Stimulated activated CD4-positive, alpha-beta T cell treated with anti-CD3 and anti-CD28 coated beads, TNF-alpha, amount 100 ng/mL, for 4 hours (primary cell): ENCODE results near the gene JAG2.
A peak's percentile ranks its signal among the peaks of the same experiment; 100 is the strongest.
"Not testable (repeated sequence)": the region's sequence is repeated elsewhere in the genome, so short reads cannot be mapped to it uniquely, and the experiment has no call there.

Experiments
- DNase-seq, 3 experiments: peaks; one replicate each; pipeline ENCODE4 v3.0.0-alpha.2; 2020; ENCODE audit warnings: low read depth in 3 of 3

JAG2 gene

DNA sequence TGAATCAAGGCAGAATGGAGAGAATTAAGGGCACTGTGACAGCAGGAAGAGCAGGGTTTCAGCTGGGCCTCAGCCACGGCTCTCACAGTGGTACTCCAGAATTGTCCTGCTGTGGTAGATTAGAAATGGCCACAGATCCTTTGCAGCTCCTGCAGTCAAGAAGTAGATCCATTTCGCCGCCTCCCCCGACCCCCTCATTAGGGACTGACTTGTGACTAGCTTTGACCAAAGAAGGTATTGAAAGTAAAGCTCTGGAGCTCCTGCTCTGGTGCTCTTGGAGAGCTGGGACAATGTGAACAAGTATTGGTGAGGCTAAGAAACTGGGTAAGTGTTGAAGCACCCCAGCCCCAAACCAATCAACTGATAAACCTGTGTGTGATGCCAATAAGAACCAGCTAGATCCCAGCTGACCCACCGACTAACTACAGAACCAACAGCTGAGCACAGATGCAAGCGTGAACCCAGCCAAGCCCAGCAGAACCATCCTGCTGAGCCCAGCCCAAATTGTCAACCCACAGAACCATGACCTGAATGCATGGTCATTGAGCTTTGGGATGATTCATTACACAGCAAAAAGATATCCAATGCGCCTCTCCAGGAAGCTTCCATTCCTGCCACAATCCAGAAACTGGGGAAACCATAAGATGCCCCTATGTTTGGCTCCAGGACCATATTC is 50.7 kb downstream of the JAG2 start:
- DNase-seq = no peak

DNA sequence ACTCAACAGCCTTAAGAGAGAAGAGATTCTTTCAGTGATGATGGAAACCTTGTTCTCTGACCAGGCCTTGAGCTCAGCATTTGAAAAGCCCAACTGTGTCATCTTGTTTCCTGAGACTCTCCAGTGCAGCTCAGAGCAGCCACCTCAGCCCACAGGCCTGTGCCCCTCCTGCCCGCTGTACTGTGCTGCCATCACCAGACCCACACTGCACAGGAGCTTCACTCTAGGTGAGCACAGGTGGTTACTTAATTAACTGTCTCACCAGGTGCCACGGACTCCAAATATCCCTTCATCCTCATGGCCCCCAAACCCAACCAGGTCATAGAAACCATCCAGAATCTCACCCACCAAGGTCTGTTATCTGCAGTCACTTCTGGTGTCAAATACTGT is 51.3 kb downstream of the JAG2 start:
- no peak for DNase-seq

GRCh38 chr14:105116451-105117256 is 51.9 kb downstream of the JAG2 start:
- DNase-seq = no peak

DNA sequence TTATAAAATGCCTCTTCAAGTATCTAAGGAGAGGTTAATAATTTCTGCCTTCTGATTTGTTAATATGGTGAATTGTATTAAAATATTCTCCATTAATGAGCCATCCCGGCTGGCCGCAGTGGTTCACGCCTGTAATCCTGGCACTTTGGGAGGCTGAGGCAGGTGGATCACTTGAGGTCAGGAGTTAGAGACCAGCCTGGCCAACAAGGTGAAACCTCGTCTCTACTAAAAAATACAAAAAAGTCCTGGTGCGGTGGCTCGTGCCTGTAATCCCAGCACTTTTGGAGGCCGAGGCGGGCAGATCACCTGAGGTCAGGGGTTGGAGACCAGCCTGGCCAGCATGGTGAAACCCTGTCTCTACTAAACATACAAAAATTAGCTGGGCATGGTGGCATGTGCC is 59.3 kb downstream of the JAG2 start:
- DNase-seq = not testable (repeated sequence)

DNA sequence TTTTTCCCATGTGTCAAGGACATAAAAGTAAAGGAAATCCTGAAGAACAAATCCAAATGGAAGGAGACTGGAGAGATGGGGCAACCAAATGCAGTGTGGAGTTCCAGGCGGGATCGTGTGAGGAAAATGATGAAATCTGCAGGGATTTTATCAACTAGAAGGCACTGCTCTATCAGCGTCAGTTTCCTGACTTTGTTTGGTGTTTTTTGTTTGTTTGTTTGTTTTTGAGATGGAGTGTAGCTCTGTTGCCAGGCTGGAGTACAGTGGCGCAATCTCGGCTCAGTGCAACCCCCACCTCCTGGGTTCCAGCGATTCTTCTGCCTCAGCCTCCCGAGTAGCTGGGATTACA is 60.1 kb downstream of the JAG2 start:
- no peak for DNase-seq

GRCh38 chr14:105107781-105108515 is 60.6 kb downstream of the JAG2 start:
- no peak for DNase-seq

GRCh38 chr14:105107351-105107750 is 61.2 kb downstream of the JAG2 start:
- DNase-seq = no peak

DNA sequence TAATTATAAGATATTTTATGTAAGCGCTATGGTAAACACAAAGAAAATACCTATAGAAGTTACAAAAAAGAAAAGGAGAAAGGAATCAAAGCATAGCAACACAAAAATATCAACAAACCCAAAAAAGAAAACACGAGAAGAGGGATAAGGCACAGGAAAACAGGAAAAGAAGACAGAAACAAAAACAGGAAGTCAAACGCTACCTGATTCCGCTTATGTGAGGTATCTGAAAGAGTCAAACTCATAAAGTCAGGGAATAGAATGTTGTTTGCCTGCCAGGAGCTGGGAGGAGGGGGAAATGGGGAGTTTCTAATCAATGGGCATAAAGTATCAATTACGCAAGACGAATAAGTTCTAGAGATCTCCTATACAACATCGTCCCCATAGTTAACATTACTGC is 63.4 kb downstream of the JAG2 start:
- DNase-seq = no peak

DNA sequence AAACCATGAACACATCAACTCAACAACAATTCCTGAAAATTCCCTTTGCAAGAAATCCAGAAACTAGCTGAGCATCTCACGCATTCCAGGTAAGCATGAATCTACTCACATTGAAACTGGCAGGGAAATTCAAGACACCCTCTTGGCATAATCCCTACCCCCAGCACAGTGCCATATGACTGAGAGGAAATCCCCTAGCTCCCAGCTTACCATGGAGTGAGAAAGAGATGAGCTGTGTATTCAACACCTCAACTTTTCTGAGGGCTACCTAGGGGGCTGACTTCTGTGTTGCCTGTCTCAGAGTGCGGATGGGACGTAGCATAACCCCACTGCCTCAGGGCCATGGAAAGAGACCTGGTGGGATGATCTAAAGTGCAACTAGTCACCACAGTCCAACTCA is 65.7 kb downstream of the JAG2 start:
- no peak for DNase-seq

DNA sequence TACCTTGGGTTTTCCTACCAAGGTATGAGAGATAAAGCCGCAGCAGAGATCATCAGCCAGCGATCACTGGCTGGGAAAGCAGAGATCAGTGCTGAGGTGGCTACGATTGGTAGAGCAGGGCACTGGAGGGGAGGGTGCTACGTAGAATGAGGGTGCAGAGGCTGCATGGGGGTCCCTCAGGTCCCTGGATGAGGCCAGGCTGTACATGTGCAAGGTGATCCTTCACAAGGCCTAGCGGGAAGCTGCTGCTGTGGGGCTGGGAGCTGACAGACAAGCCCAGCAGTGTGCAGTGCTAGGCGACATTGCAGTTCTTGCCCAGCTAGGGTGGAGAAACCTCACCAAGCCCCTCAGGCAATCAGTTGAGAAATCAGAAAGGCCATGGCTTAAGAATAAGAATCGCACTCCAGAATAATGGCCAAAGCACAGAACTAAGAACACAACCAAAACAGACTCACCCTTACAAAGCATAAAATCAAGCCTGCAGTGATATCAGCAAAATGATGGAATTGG is 66.2 kb downstream of the JAG2 start:
- DNase-seq = no peak

GRCh38 chr14:105100910-105101309 is 67.7 kb downstream of the JAG2 start:
- DNase-seq = no peak

DNA sequence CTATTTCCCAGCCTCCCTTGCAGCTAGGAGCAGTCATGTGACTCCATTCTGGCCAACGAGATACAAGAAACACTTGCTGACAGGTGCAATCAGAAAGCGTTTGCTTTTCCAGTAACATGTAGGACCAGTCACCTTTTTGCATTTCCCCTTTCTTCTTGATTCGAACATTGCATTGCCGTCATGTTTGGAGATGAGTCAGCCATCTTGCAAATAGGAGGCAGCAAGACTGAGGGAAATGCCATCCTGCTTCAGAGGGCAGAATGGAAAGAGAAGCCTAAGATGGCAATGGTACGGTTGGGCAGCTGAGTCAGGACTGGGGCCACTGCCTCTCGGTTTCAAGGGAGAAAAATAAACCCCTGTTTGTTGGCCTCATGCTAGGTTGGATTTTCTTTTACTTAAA is 68.8 kb downstream of the JAG2 start:
- no peak for DNase-seq

DNA sequence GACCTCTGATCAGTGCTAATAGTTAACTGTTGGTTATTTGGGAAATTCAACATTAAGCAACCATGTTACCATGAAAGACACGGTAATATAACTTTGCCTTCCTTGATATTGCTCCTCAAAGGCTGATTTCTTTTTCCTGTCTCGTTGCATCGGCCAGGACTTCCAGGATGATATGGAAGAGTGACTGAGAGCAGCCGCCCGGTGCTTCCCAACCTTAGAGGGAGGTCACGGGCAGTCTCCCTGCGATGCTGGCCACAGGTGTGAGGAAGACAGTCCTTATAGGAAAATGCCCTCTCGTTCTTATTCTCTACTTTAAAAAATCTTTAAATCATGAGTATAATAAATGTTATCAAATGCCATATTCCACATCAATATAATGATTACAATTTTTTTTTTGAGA is 70.3 kb downstream of the JAG2 start:
- DNase-seq = no peak

DNA sequence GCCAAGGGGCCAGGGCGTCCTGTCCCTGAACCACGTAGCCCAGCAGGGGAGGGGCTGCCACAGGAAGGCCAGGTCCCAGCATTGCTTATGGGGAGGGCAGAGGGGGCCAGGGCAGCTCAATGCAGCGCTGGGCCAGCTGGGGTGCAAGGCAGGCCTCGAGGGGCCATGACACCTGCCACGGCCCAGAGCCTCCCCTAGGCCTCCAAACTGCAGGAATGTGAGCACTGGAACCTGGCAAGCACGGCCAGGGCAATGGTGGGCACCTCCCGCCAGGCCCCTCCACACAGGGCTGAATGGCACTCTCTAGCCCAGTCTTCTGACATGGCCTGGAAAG is 70.8 kb downstream of the JAG2 start:
- DNase-seq = no peak

DNA sequence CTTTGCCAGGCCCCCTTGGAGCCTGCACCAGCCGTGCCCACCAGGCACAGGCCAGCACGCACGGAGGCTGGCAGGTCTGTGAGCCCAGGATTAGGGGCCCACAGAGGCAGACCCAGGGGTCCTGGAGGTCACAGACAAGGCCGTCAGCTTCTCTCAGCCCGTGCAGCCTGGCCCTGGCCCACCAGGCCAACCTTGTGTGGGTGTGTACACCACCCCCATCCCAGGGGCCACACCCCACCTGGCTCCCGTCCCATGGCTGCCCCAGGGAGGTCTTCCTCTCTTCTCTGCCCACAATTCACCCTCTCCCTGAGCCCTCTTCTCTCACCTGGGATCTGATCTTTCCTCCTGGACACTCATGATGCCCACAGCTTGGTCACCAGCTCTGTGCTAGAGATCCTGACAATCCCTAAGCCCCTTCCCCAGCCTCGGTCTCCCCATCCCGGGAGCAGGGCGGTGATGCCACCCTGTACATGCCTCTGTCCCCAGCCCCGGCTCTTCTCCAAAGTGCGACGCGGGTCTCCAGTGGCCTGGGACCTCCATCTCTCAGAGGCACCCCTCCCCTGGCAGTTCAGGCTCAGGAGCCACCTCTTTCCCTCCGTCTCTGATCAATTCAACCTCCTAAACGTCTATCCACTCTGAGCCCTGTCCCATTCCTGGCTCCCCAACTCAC is 72.2 kb downstream of the JAG2 start:
- DNase-seq = no peak

DNA sequence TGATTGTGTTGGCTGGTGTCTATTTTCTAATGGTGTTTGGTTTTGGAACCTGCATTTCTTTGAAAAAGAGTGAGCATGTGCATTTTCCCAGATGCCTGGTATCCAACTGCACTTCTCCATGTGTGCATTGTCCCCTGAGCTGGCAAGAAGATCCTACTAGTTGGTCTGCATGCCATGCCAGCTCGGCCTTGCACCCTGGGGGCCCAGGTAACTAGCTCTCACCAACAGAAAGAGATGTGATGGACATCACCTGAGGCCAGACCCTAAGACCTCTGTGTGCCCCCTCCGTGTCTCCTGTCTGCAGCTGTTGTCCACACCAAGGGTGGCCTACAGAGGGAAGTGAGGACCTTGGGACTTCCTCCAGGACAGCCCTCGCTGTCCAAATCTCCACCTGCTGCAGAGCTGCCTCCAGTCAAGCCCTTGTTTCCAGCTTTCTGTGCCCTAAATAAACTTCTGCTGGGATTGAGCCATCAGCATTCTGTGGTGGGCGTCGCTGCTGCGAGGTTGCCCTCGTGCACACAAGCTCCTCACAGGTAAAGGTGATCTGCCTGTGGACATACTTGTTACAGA is 73.3 kb downstream of the JAG2 start:
- no peak for DNase-seq

- DNase-seq = no peak
These were observed 74.2 kb downstream of the JAG2 start for GRCh38 chr14:105094193-105094907.

GRCh38 chr14:105093431-105094192 is 75.0 kb downstream of the JAG2 start:
- DNase-seq = peak; percentile 59 to 67 (median 61)

GRCh38 chr14:105093038-105093430 is 75.5 kb downstream of the JAG2 start:
- peak; percentile 38 to 56 (median 49) for DNase-seq
